Cardiac fibroblast (primary cell): ENCODE data around the gene PEAR1.

Experiments
- DNase-seq, 2 donors: peaks; one replicate each; pipeline versions ENCODE4 v3.0.0 to v3.0.0-alpha.2; 2010; ENCODE audit warnings: low read depth in 2 of 2
- H3K4me3 ChIP-seq, 2 donors: replicated peaks in 1 of 2; 1 replicate in 1 of 2; 2 replicates in 1 of 2; pipeline ENCODE4 v1.5.1; 2011; ENCODE audit warnings: low read depth in 2 of 2, low read length in 2 of 2, mild to moderate bottlenecking in 2 of 2, moderate library complexity in 1 of 2
- CTCF ChIP-seq: IDR thresholded peaks from one replicate; pipeline ENCODE4 v1.5.1; 2011; ENCODE audit warnings: low read depth, mild to moderate bottlenecking, low read length, inconsistent platforms

The PEAR1 gene

GRCh38 chr1:156880473-156880872 lies 13.0 kb upstream of the PEAR1 start:
- no peak for TF ChIP-seq CTCF
- no peak for DNase-seq
- no peak overlapping the region for H3K4me3 ChIP-seq

GRCh38 chr1:156881101-156881500 lies 12.4 kb upstream of the PEAR1 start:
- TF ChIP-seq CTCF = no peak
- DNase-seq = no peak
- no peak overlapping the region for H3K4me3 ChIP-seq

- no peak for TF ChIP-seq CTCF
- DNase-seq = no peak
- H3K4me3 ChIP-seq = no peak overlapping the region
These were observed 11.9 kb upstream of the PEAR1 start for GRCh38 chr1:156881663-156882062.

- no peak overlapping the region for H3K4me3 ChIP-seq
- TF ChIP-seq CTCF = no peak
- no peak for DNase-seq
These were observed 11.0 kb upstream of the PEAR1 start for GRCh38 chr1:156882543-156882942.

GRCh38 chr1:156883919-156884318 lies 9.6 kb upstream of the PEAR1 start:
- TF ChIP-seq CTCF = no peak
- no peak for DNase-seq
- no peak overlapping the region for H3K4me3 ChIP-seq

GRCh38 chr1:156884560-156885184 lies 8.8 kb upstream of the PEAR1 start:
- no peak for DNase-seq
- H3K4me3 ChIP-seq = no peak overlapping the region
- TF ChIP-seq CTCF = no peak

GRCh38 chr1:156885314-156885713 lies 8.2 kb upstream of the PEAR1 start:
- TF ChIP-seq CTCF = no peak
- DNase-seq = no peak
- H3K4me3 ChIP-seq = no peak overlapping the region
